Activated CD8-positive, alpha-beta memory T cell treated with anti-CD3 and anti-CD28 coated beads, Interleukin-2, amount 50 U/mL, for 24 hours (primary cell): ENCODE measurements around the gene EDEM3.
"Not testable (repeated sequence)": the region's sequence is repeated elsewhere in the genome, so short reads cannot be mapped to it uniquely, and the experiment has no call there.

Experiments used
- DNase-seq: peaks from one replicate; pipeline ENCODE4 v3.0.0-alpha.2; 2020; ENCODE audit errors: extremely low read depth

EDEM3 gene

GRCh38 chr1:184770181-184770979 is 15.7 kb upstream of the EDEM3 start:
- no peak for DNase-seq

DNA sequence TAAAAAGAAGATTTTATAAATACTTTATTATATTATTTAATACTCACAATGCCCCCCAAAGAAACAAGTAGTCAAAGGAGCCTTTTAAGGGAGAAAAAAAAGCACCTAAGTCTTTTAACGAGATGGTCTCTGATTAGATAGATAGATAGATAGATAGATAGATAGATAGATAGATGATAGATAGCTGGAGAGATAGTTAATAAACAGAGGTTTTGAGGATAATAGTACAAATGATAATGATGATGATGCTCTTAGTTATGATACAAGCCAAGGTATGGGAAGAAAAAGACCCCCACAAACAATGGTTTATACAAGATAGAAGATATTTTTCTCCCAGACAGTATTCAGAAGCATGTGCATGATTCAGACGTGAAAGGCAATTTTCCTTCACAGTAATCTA is 14.6 kb upstream of the EDEM3 start:
- DNase-seq, result no peak

GRCh38 chr1:184768467-184768866 is 13.8 kb upstream of the EDEM3 start:
- no peak for DNase-seq

DNA sequence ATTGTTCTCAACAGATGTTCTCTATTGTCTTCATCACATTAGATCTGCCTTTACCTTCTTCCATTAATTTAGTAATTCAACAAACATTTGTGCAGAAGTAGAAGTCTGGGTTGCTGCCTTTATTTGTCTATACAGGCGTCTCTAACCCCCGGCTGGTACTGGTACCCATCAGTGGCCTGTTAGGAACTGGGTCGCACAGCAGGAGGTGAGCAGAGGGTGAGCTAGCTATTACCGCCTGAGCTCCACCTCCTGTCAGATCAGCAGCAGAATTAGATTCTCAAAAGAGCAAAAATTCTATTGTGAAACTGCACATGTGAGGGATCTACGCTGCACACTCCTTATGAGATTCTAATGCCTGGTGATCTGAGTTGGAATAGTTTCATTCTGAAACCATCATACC is 12.9 kb upstream of the EDEM3 start:
- no peak for DNase-seq

DNA sequence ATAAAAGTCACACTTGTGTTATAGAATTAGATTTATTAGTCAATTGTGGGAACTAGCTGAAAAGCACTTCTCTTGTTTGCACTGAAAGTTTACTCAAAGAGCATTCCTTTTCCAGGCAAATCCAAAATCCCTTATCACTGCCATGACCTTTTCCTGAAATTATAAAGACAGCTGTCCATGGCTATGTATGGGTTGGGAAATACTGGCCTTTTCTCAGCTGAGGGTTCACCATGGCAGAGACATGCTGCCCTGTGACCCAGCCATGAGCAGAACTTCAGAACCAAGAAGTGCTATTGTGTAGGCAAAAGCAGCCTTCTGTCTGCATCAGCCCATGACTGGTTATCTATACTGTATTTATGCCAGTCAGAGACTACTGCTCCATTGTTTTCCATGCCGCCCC is 9.8 kb upstream of the EDEM3 start:
- DNase-seq, result no peak

- DNase-seq, result not testable (repeated sequence)
These were observed 8.9 kb upstream of the EDEM3 start for GRCh38 chr1:184763520-184763919.

- DNase-seq, result no peak
These were observed 7.4 kb upstream of the EDEM3 start for GRCh38 chr1:184761969-184762485.

- DNase-seq, result no peak
These were observed 5.0 kb upstream of the EDEM3 start for GRCh38 chr1:184759651-184760050.

DNA sequence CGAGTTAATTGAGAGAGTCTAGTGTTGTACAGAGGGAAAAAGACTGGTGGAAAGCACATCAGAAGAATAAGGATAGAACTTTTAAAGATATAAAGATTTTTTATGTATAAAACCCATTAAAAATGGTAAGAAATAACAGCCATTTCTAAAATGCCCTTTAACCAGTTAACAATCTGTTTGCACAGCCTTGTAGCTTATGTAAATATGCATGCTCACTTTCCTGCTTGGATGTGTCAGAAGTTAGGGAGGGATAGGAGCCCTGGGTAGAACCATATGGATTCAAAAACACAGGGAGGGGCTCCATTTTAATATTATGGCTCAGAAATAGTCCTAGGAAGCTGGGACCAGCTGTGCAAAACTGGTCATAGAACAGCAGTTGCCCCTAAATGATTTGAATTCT is 4.5 kb upstream of the EDEM3 start:
- DNase-seq, result no peak

DNA sequence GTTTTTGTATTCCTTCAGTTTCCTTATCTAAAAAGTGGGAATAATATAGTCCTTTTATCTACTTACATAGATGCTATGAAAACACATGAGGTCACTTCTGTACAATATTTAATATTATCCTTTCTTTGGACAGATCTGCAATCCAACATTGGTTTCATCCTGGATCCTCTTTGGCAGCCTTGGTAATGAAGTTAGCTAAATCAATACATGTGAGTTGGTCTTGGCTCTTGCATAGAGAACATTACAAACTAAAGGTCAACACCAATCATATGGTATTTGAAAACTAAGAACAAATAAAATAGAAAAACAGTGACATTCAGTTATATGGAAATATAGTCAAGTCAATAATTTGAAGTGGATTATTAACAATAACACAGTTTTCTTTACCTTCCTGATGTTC is 3.2 kb upstream of the EDEM3 start:
- DNase-seq, result no peak

- no peak for DNase-seq
These were observed 2.7 kb upstream of the EDEM3 start for GRCh38 chr1:184757406-184757805.

GRCh38 chr1:184755226-184756065 is 788 bp upstream of the EDEM3 start:
- DNase-seq, result no peak

- DNase-seq, result no peak
These were observed 816 bp downstream of the EDEM3 start for GRCh38 chr1:184753608-184754475.

DNA sequence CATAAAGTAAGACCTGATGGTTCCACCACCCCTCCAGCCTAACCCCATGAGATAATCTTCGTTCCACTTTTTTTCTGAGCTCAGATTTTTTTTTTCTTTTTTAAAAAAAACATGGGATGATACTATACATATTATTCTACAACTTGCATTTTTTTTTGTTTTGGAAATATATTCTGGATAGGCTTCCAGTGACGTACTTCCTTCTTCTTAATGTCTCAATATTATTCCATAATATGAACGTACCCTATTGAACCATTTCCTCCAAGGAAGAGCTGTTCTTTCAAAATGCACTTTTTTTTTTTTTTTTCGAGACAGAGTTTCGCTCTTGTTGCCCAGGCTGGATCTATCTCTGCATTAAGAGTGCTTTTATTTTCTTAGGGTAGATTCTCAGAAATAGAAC is 1.5 kb downstream of the EDEM3 start:
- no peak for DNase-seq

DNA sequence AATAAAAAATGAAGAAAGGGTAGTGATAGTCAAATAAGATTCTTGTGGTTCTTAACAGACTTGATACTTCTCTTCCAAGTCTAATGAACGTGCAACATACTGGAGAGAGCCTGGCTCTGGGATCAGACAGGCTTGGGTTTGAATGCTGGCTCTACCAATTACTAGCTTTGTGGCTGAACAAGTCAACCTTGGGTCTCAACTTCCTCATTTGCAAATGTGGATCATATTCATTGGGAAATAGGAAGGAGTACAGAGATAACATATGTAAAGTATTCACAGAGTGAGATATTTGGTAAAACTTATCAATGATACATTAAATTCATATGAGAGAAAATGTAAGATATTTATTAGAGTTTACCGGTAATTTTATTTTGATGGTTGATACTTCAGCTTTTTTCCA is 2.0 kb downstream of the EDEM3 start:
- no peak for DNase-seq

DNA sequence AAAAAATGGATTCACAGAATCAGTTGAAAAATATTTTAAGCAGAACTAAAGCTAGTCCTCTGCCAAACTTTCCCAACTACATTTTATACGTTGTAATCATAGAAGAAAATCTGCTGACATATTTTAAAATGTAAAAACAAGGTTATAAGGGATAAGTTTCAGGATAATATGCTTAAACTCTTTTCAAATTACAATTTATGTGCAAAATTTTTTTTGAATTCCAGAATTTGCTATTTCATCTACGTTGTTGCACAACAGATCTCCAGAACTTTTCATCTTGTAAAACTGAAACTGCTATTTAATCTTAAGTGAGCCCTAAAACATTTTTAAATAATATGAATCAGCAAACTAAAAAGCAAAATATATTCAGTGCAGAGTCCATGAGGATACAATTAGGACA is 5.9 kb downstream of the EDEM3 start:
- no peak for DNase-seq

GRCh38 chr1:184747089-184747955 is 7.3 kb downstream of the EDEM3 start:
- DNase-seq, result no peak

DNA sequence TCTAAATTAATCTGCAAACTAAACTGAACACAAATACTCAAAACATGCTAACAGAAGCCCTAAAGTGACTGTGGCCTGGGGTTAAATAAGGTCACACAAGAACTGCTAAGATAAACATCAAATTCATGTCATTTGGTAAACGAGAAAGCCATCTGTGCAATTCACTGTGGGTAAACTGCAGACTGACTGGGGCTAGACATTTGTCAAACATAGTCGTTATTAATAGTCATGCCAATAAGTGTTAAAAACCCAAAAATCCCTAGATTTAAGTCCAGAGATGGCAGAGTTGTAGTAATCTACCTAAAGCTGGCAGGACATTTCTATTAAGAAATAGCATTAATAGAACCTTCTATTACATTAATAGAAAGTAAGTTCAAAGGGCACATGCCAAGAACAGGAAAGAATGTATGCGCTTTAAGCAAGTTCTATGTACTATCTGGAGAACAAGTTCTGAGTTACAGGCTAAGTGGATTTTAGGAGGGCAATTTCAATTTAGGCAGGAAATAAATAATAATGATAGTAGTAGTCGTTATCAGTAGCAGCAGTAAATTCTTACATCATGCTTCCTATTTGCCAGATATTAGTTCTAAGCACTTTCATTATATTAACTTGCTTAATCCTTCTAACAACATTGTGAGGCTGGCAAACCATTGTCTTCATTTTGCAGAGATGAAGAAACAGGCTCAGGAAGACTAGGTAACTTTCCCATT is 8.6 kb downstream of the EDEM3 start:
- no peak for DNase-seq

DNA sequence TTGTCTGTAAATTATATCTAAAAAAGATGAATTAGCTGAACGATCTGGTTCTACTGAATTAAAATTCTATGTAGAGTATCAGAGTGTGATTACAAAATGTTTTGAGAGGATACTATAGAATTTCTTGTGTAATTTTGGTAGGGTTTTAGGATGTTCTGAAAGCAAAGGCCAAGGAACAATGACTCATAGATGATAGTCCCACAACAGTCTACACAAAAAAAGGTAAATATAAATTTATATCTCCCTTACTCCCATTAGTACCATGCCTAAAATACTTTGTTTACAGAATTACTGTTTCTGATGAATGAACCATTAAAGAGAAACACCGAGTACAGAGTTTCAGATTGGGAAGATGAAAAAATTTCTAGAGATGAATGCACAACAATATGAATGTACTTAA is 9.5 kb downstream of the EDEM3 start:
- DNase-seq, result no peak

GRCh38 chr1:184743062-184743756 is 11.4 kb downstream of the EDEM3 start:
- DNase-seq, result no peak
